ENCODE measurements around the gene RNF223. TPM values are rescaled to one million over a fixed set of nuclear protein-coding genes. Genes with fewer than 3 reads are reported as not detected.

RNF223 gene
- polyA plus RNA-seq, 1 experiment = not detected

- ChIA-PET CTCF (interaction anchor here (1.5 to 1.9 kb wide), 2 partner anchors 36 to 54 kb away, joined by 4 to 7 read pairs; no protein-coding TSS in a partner anchor), POLR2A (interaction anchor here (0.8 kb wide), 1 partner anchor 201 kb away, joined by 5 read pairs; no protein-coding TSS in a partner anchor)
- Histone ChIP-seq H3K27me3 (ENCODE audit: control insufficient read depth, insufficient read depth, low read length) (no peaks in the 10 kb centered on the region), H3K27ac (ENCODE audit: low read depth, low read length) (no peak overlapping the region), H3K9me3 (ENCODE audit: control insufficient read depth, insufficient read depth, low read length) (peaks cover 3% of the 10 kb centered on the region; the same call in 1 of the 2 replicates), H3K4me3 (ENCODE audit: low read depth, low read length) (no peak overlapping the region)
- no peak for DNase-seq (ENCODE audit: low read depth, low spot score)
- no peak for TF ChIP-seq CTCF (IDR thresholded peaks at IDR 0.05; ENCODE audit: low read depth, low read length)
These were observed 35.4 kb downstream of the RNF223 start for GRCh38 chr1:1038694-1039093.

GRCh38 chr1:1037366-1038327, 36.5 kb downstream of the RNF223 start:
- POLR2A ChIA-PET = no interaction called here
- CTCF ChIA-PET = interaction anchor here (1.5 to 1.9 kb wide), 2 partner anchors 35 to 53 kb away, joined by 4 to 7 read pairs; no protein-coding TSS in a partner anchor
- Histone ChIP-seq H3K4me3 (ENCODE audit: low read depth, low read length) (no peak overlapping the region), H3K27ac (ENCODE audit: low read depth, low read length) (no peak overlapping the region), H3K27me3 (ENCODE audit: control insufficient read depth, insufficient read depth, low read length) (no peaks in the 10 kb centered on the region), H3K9me3 (ENCODE audit: control insufficient read depth, insufficient read depth, low read length) (no peaks in the 10 kb centered on the region; the same call in 1 of the 2 replicates)
- no peak for DNase-seq (ENCODE audit: low read depth, low spot score)
- TF ChIP-seq CTCF (IDR thresholded peaks at IDR 0.05; ENCODE audit: low read depth, low read length) = no peak

GRCh38 chr1:1035291-1035943, 38.7 kb downstream of the RNF223 start:
- Histone ChIP-seq H3K27me3 (ENCODE audit: control insufficient read depth, insufficient read depth, low read length) (no peaks in the 10 kb centered on the region), H3K4me3 (ENCODE audit: low read depth, low read length) (no peak overlapping the region), H3K9me3 (ENCODE audit: control insufficient read depth, insufficient read depth, low read length) (no peaks in the 10 kb centered on the region; the same call in 1 of the 2 replicates), H3K27ac (ENCODE audit: low read depth, low read length) (no peak overlapping the region)
- no peak for DNase-seq (ENCODE audit: low read depth, low spot score)
- CTCF ChIA-PET = no interaction called here
- POLR2A ChIA-PET = no interaction called here
- TF ChIP-seq CTCF (IDR thresholded peaks at IDR 0.05; ENCODE audit: low read depth, low read length) = no peak

- Histone ChIP-seq H3K4me3 (ENCODE audit: low read depth, low read length) (no peak overlapping the region), H3K27ac (ENCODE audit: low read depth, low read length) (no peak overlapping the region), H3K27me3 (ENCODE audit: control insufficient read depth, insufficient read depth, low read length) (no peaks in the 10 kb centered on the region), H3K9me3 (ENCODE audit: control insufficient read depth, insufficient read depth, low read length) (no peaks in the 10 kb centered on the region; the same call in 1 of the 2 replicates)
- TF ChIP-seq CTCF (IDR thresholded peaks at IDR 0.05; ENCODE audit: low read depth, low read length) = no peak
- ChIA-PET CTCF (interaction anchor here (0.6 kb wide), 1 partner anchor 647 kb away, joined by 3 read pairs; no protein-coding TSS in a partner anchor), POLR2A (no interaction called here)
- DNase-seq (ENCODE audit: low read depth, low spot score) = no peak
These were observed 39.7 kb downstream of the RNF223 start for GRCh38 chr1:1034439-1034781.
